ENCODE results near the gene C19orf38. TPM values are rescaled to one million over a fixed set of nuclear protein-coding genes. Genes with fewer than 3 reads are reported as not detected.
"Not testable (repeated sequence)": the region's sequence is repeated elsewhere in the genome, so short reads cannot be mapped to it uniquely, and the experiment has no call there.

The C19orf38 gene
- total and polyA plus RNA-seq, 8 donors, result 0.92 to 2.2 (median 1.2) TPM; not detected in 3

DNA sequence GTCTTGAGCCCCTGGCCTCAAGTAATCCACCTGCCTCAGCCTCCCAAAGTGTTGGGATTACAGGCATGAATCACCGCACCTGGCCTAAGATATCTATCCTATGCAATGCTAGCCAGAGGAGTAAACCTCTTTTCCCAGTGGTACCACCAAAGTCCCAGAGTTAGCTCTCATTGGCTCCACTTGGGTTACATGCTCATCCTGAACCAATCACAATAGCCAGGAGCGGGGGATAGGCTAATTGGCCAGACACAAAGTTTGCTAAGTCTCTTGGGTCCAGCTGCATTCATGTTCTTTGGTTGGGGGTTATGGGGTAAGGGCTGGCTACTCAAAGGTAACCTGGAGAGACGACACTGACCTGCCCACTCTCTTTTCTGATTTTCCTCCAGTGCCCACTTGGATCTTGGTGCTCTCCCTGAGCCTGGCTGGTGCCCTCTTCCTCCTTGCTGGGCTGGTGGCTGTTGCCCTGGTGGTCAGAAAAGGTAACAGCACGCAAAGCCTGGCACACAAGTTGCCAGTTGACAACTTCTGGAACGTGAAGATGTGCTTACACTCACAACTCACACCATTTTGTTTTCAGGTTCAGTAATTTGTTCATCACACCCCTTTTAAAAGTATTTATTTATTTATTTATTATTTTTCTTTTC lies 7.8 kb downstream of the C19orf38 start:
- H3K36me3 ChIP-seq, result no peaks in the 10 kb centered on the region
- no peak overlapping the region for H3K27ac ChIP-seq
- DNase-seq, result peak in 1 of 2 donors; percentile 40
- no peak overlapping the region for H3K4me3 ChIP-seq
- no peaks in the 10 kb centered on the region for H3K9me3 ChIP-seq
- no peaks in the 10 kb centered on the region for H3K27me3 ChIP-seq
- no peaks in the 10 kb centered on the region for H3K4me1 ChIP-seq
- TF ChIP-seq POLR2AphosphoS5 (IDR thresholded peaks at IDR 0.05) (no peak), POLR2A (IDR thresholded peaks at IDR 0.05) (no peak)
- TF ChIP-seq, protein P1, sequence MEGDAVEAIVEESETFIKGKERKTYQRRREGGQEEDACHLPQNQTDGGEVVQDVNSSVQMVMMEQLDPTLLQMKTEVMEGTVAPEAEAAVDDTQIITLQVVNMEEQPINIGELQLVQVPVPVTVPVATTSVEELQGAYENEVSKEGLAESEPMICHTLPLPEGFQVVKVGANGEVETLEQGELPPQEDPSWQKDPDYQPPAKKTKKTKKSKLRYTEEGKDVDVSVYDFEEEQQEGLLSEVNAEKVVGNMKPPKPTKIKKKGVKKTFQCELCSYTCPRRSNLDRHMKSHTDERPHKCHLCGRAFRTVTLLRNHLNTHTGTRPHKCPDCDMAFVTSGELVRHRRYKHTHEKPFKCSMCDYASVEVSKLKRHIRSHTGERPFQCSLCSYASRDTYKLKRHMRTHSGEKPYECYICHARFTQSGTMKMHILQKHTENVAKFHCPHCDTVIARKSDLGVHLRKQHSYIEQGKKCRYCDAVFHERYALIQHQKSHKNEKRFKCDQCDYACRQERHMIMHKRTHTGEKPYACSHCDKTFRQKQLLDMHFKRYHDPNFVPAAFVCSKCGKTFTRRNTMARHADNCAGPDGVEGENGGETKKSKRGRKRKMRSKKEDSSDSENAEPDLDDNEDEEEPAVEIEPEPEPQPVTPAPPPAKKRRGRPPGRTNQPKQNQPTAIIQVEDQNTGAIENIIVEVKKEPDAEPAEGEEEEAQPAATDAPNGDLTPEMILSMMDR (IDR thresholded peaks at IDR 0.05), result peak in 2 of 7 experiments; percentile 51 to 56
- 63 to 80% (median 72%) methylated on average over 5 of the region's 5 CpGs for WGBS, 5 donors
- intact Hi-C loops (cut with DNase I; ENCODE audit: low total_unique reads), result no loop called here

DNA sequence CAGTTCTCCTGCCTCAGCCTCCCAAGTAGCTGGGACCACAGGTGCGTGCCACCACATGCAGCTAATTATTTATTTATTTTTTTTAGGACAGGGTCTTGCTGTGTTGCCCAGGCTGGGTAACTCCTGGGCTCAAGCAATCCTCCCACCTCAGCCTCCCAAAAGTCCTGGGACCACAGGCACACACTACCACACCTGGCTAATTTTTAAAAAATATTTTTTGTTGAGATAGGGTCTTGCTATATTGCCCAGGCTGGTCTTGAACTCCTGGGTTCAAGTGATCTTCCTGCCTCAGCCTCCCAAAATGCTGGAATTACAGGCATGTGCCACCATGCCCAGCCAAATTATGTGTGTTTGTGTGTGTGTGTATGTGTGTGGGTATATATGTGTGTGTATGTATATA lies 8.7 kb downstream of the C19orf38 start:
- H3K27ac ChIP-seq; H3K4me3 ChIP-seq; DNase-seq; intact Hi-C loops (cut with DNase I; ENCODE audit: low total_unique reads); H3K4me1 ChIP-seq; H3K36me3 ChIP-seq; H3K9me3 ChIP-seq; H3K27me3 ChIP-seq: not testable (repeated sequence)
- 88 to 100% (median 98%) methylated on average over 1 of the region's 1 CpG for WGBS, 5 donors

DNA sequence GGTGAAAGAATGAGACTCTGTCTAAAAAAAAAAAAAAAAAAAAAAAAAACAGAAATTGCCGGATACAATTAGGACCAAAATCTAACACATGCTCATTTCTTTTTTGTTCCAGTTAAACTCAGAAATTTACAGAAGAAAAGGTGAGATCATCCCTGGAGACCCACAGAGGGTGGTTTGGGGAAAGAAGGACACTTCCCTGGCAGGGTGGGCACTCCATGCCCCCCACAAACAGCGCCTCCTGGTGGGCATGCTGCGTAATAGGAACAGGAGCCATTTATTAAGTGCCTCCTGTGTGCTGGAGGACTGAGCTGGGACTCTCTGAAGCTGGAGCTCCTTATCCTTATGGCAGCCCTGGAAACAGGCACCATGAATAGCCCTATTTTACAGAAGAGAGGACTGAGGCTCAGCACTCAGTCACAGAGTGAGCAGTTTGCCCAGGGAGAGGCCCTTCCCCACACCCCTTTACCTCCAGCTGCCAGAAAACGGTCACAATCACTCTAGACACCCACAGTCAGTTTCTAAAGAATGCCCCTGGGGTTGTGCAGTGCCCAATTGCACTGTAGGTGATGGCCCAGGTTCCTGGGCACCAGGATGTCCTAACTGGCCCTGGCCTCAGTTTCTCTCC lies 10.1 kb downstream of the C19orf38 start:
- intact Hi-C loops (cut with DNase I; ENCODE audit: low total_unique reads), result no loop called here
- no peak for DNase-seq
- H3K27ac ChIP-seq, result no peak overlapping the region
- H3K4me3 ChIP-seq, result no peak overlapping the region
- H3K9me3 ChIP-seq, result no peaks in the 10 kb centered on the region
- H3K27me3 ChIP-seq, result no peaks in the 10 kb centered on the region
- no peaks in the 10 kb centered on the region for H3K36me3 ChIP-seq
- TF ChIP-seq, protein P1 (IDR thresholded peaks at IDR 0.05), result peak in 3 of 7 experiments; percentile 12 to 42 (median 30)
- TF ChIP-seq POLR2AphosphoS5 (IDR thresholded peaks at IDR 0.05), result no peak
- H3K4me1 ChIP-seq, result peaks cover 0 to 7% (median 4%) of the 10 kb centered on the region in 4 donors
- WGBS, 5 donors, result 42 to 55% (median 45%) methylated on average over 4 of the region's 4 CpGs

DNA sequence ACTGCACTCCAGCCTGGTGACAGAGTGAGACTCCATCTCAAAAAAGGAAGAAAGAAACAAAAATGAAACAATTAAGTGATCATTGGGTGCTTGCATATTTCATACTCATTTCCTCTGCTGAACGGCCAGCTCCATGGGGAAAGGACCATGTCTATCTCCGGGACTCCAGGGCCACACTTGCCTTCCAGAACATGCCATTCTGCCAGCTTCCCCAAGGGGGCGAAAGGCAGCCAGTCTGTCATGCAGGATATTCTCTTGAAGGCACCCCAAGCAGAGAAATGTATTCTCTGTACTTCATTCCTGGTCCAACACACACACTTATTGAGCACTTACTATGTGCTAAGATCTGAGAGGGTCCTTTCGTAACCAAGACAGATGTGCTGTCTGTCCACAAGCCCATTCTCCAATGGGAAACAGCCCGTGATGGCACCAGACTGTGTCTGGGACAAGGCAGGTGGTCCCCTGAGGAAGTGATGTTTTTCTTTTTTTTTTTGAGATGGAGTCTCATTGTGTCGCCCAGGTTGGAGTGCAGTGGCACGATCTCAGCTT lies 13.0 kb downstream of the C19orf38 start:
- Histone ChIP-seq H3K4me1 (peaks cover 0 to 22% (median 16%) of the 10 kb centered on the region in 4 donors), H3K36me3 (no peaks in the 10 kb centered on the region), H3K27me3 (no peaks in the 10 kb centered on the region), H3K27ac (no peak overlapping the region), H3K9me3 (no peaks in the 10 kb centered on the region), H3K4me3 (no peak overlapping the region)
- intact Hi-C loops (cut with DNase I; ENCODE audit: low total_unique reads), result no loop called here
- TF ChIP-seq, protein P1 (IDR thresholded peaks at IDR 0.05), result peak in 1 of 7 experiments; percentile 17
- TF ChIP-seq EP300 (IDR thresholded peaks at IDR 0.05) (no peak), POLR2AphosphoS5 (IDR thresholded peaks at IDR 0.05) (no peak), POLR2A (IDR thresholded peaks at IDR 0.05) (no peak)
- peak; percentile 42 to 58 for DNase-seq
- 66 to 74% (median 73%) methylated on average over 7 of the region's 7 CpGs for WGBS, 5 donors
